H1 (cell line): ENCODE measurements around the gene TUNAR. TPM values are rescaled to one million over a fixed set of nuclear protein-coding genes. Genes with fewer than 3 reads are reported as not detected.

ENCODE experiments used
- CTCF ChIA-PET: fragments of 300-600 bp; sonication (Branson Sonifier 250); formaldehyde crosslinking; loops from one replicate; lab custom pipeline; 2021; ENCODE audit not compliant: partially characterized antibody; lab: Charles Lee
- POLR2A ChIA-PET: fragments of 300-600 bp; sonication (Branson Sonifier 250); formaldehyde crosslinking; loops from one replicate; lab custom pipeline; 2021; ENCODE audit warnings: inconsistent platforms; ENCODE audit not compliant: partially characterized antibody; lab: Charles Lee
- DNase-seq, 2 experiments: peaks; one replicate each; pipeline versions ENCODE4 v3.0.0 to v3.0.0-alpha.2; 2010 to 2022; ENCODE audit warnings: low spot score in 2 of 2, low read depth in 1 of 2, mixed read lengths in 1 of 2
- FAIRE-seq: peaks from 2 replicates; lab custom pipeline; 2011; peaks lifted over from hg19 to GRCh38; lab: Jason Lieb, UNC
- H2AFZ ChIP-seq: 2 replicates; pipeline ENCODE4 v1.8.1; 2012; ENCODE audit warnings: low read length, inconsistent platforms
- H2AK5ac ChIP-seq: 2 replicates; pipeline ENCODE4 v1.6.1; 2013; ENCODE audit warnings: low read depth, low read length
- H2BK120ac ChIP-seq: replicated peaks from 2 replicates; pipeline ENCODE3; 2013; ENCODE audit warnings: low read depth, low read length, inconsistent platforms
- H2BK12ac ChIP-seq: 2 replicates; pipeline ENCODE4 v1.6.1; 2013; ENCODE audit warnings: low read depth, low read length
- H2BK15ac ChIP-seq: 2 replicates; pipeline ENCODE4 v1.6.1; 2013; ENCODE audit warnings: low read length
- H2BK20ac ChIP-seq: 2 replicates; pipeline ENCODE4 v1.6.1; 2013; ENCODE audit warnings: low read length
- H2BK5ac ChIP-seq: 2 replicates; pipeline ENCODE4 v1.6.1; 2013; ENCODE audit warnings: low read depth, low read length
- H3K14ac ChIP-seq: 2 replicates; pipeline ENCODE4 v1.6.1; 2013; ENCODE audit warnings: inconsistent platforms; ENCODE audit not compliant: insufficient read length
- H3K18ac ChIP-seq: 2 replicates; pipeline ENCODE4 v1.6.1; 2013; ENCODE audit warnings: low read length; ENCODE audit errors: extremely low read depth
- H3K23ac ChIP-seq: 2 replicates; pipeline ENCODE4 v1.6.1; 2013; ENCODE audit warnings: inconsistent platforms; ENCODE audit not compliant: insufficient read length
- H3K23me2 ChIP-seq: 2 replicates; pipeline ENCODE4 v1.6.1; 2013; ENCODE audit warnings: low read depth, low read length
- H3K27ac ChIP-seq: 2 replicates; pipeline ENCODE4 v1.6.1; 2011; ENCODE audit warnings: low read depth, low read length, inconsistent platforms
- H3K27me3 ChIP-seq, 4 experiments: replicated peaks in 1 of 4; 1 replicate in 1 of 4; 2 replicates in 3 of 4; pipeline versions ENCODE4 v1.6.1 to v1.8.1; 2011 to 2013; ENCODE audit warnings: low read length in 3 of 4, mild to moderate bottlenecking in 3 of 4, inconsistent platforms in 2 of 4, mixed read lengths in 2 of 4, moderate library complexity in 1 of 4; ENCODE audit not compliant: control insufficient read depth in 3 of 4, insufficient read depth in 3 of 4; ENCODE audit errors: extremely low read depth in 1 of 4
- H3K36me3 ChIP-seq, 4 experiments: 2 replicates each; pipeline versions ENCODE4 v1.6.1 to v1.8.1; 2011 to 2013; ENCODE audit warnings: mild to moderate bottlenecking in 4 of 4, low read length in 3 of 4, moderate library complexity in 2 of 4, control low read depth in 1 of 4, inconsistent platforms in 1 of 4; ENCODE audit not compliant: insufficient read depth in 4 of 4, control insufficient read depth in 2 of 4
- H3K4ac ChIP-seq: replicated peaks from 2 replicates; pipeline ENCODE3; 2013; ENCODE audit warnings: low read length, low read depth, mixed read lengths, inconsistent platforms; ENCODE audit not compliant: insufficient read length
- H3K4me1 ChIP-seq, 4 experiments: replicated peaks in 1 of 4; 1 replicate in 1 of 4; 2 replicates in 3 of 4; pipeline versions ENCODE4 v1.6.1 to v1.8.1; 2011 to 2013; ENCODE audit warnings: low read length in 3 of 4, inconsistent platforms in 2 of 4, mixed read lengths in 1 of 4; ENCODE audit not compliant: insufficient read depth in 4 of 4, control insufficient read depth in 3 of 4
- H3K4me2 ChIP-seq, 2 experiments: 2 replicates each; pipeline versions ENCODE4 v1.6.1 to v1.8.1; 2011 to 2013; ENCODE audit warnings: low read depth in 2 of 2, low read length in 2 of 2, control low read depth in 1 of 2, inconsistent platforms in 1 of 2, mild to moderate bottlenecking in 1 of 2; ENCODE audit not compliant: insufficient read depth in 1 of 2
- H3K4me3 ChIP-seq, 4 experiments: fragments of 200-600, 300-600 bp in 1 of 4; sonication (generic), shearing (Covaris generic), sonication (Bioruptor Twin) in 1 of 4; 2 replicates each; pipeline versions ENCODE4 v1.5.1 to v1.8.1; 2011 to 2016; ENCODE audit warnings: low read length in 4 of 4, low read depth in 3 of 4, control low read depth in 2 of 4, inconsistent platforms in 2 of 4, mild to moderate bottlenecking in 2 of 4, mixed read lengths in 1 of 4, moderate library complexity in 1 of 4; ENCODE audit not compliant: insufficient read depth in 2 of 4; ENCODE audit errors: extremely low read depth in 1 of 4
- H3K56ac ChIP-seq: replicated peaks from 2 replicates; pipeline ENCODE3; 2013; ENCODE audit warnings: low read depth, mild to moderate bottlenecking, mixed read lengths, low read length, inconsistent platforms; ENCODE audit not compliant: insufficient read length
- H3K79me1 ChIP-seq: 2 replicates; pipeline ENCODE4 v1.6.1; 2013; ENCODE audit warnings: low read depth, low read length, control low read depth
- H3K79me2 ChIP-seq, 2 experiments: 2 replicates each; pipeline versions ENCODE4 v1.6.1 to v1.8.1; 2012 to 2013; ENCODE audit warnings: low read length in 2 of 2, mild to moderate bottlenecking in 2 of 2, inconsistent platforms in 1 of 2; ENCODE audit not compliant: insufficient read depth in 2 of 2, control insufficient read depth in 1 of 2
- H3K9ac ChIP-seq, 4 experiments: replicated peaks in 1 of 4; 1 replicate in 1 of 4; 2 replicates in 3 of 4; pipeline versions ENCODE4 v1.6.1 to v1.8.1; 2011 to 2013; ENCODE audit warnings: low read depth in 3 of 4, low read length in 3 of 4, control low read depth in 2 of 4, mild to moderate bottlenecking in 2 of 4, moderate library complexity in 2 of 4, inconsistent platforms in 1 of 4; ENCODE audit errors: extremely low read depth in 1 of 4
- H3K9me3 ChIP-seq, 2 experiments: 2 replicates each; pipeline versions ENCODE4 v1.6.1 to v1.8.1; 2012 to 2013; ENCODE audit warnings: mild to moderate bottlenecking in 2 of 2, moderate library complexity in 2 of 2, control low read depth in 1 of 2, inconsistent platforms in 1 of 2, low read depth in 1 of 2, low read length in 1 of 2, mixed read lengths in 1 of 2; ENCODE audit not compliant: insufficient read depth in 2 of 2
- H4K20me1 ChIP-seq, 2 experiments: replicated peaks in 1 of 2; 2 replicates each; pipeline versions ENCODE3 to v1.8.1; 2011 to 2013; ENCODE audit warnings: inconsistent platforms in 2 of 2, low read length in 2 of 2, mild to moderate bottlenecking in 1 of 2; ENCODE audit not compliant: insufficient read depth in 2 of 2, control insufficient read depth in 1 of 2
- H4K5ac ChIP-seq: 2 replicates; pipeline ENCODE4 v1.6.1; 2013; ENCODE audit warnings: low read length, low read depth, mixed read lengths, inconsistent platforms; ENCODE audit not compliant: insufficient read length
- H4K8ac ChIP-seq: 2 replicates; pipeline ENCODE4 v1.8.0; 2013; ENCODE audit warnings: mild to moderate bottlenecking, moderate library complexity, low read length, inconsistent platforms; ENCODE audit not compliant: insufficient read depth; ENCODE audit errors: extremely low read depth
- H4K91ac ChIP-seq: replicated peaks from 2 replicates; pipeline ENCODE3; 2013; ENCODE audit warnings: low read length, mixed read lengths, inconsistent platforms; ENCODE audit not compliant: insufficient read length
- GTF2F1 ChIP-seq: IDR thresholded peaks from 2 replicates; pipeline ENCODE4 v1.6.1; 2012; ENCODE audit warnings: low read depth, low read length, improper control_type of control experiment, borderline replicate concordance
- KDM5A ChIP-seq: fragments of 200-600 bp; IDR thresholded peaks from 2 replicates; pipeline ENCODE4 v1.7.1; 2012; ENCODE audit warnings: mild to moderate bottlenecking, low read length, inconsistent platforms, mixed read lengths
- SIX5 ChIP-seq: IDR thresholded peaks from 2 replicates; pipeline ENCODE4 v1.6.1; 2011; ENCODE audit warnings: mild to moderate bottlenecking, low read depth, low read length
- TAF1 ChIP-seq: IDR thresholded peaks from 2 replicates; pipeline ENCODE4 v1.6.1; 2011; ENCODE audit warnings: mild to moderate bottlenecking, low read depth, low read length
- TCF12 ChIP-seq: IDR thresholded peaks from 2 replicates; pipeline ENCODE4 v1.6.1; 2011; ENCODE audit warnings: low read depth, mild to moderate bottlenecking, low read length
- WGBS, 2 experiments: shearing (Covaris generic) in 1 of 2; methylation state at CpG; one replicate each; pipeline versions ENCODE4 v1.1.6 to v1.1.7; 2013 to 2015; ENCODE audit warnings: low lambda C conversion rate in 2 of 2, mixed read lengths in 2 of 2, inconsistent platforms in 1 of 2, low coverage in 1 of 2, missing lambda C conversion rate in 1 of 2; ENCODE audit not compliant: insufficient replicate concordance in 2 of 2, insufficient coverage in 1 of 2, insufficient read length in 1 of 2; ENCODE audit errors: extremely low coverage in 1 of 2, missing lambda C conversion rate in 1 of 2; 5-methylcytosine and 5-hydroxymethylcytosine counted together
- polyA plus RNA-seq, 7 experiments: library from polyadenylated mRNA; depleted of rRNA in 3 of 7; stranded (reverse) in 5 of 7; unstranded in 2 of 7; fragments of >200 nt in 5 of 7; fragments of 200-250 nt in 2 of 7; gene quantifications; 1 replicate in 5 of 7; 2 replicates in 1 of 7; 4 replicates in 1 of 7; pipeline versions ENCODE4 v1.2.1 to v1.2.3, GENCODE V29; 2011 to 2013; ENCODE audit warnings: missing spikeins in 2 of 7, mixed read lengths in 2 of 7
- total RNA-seq: library from RNA; stranded (reverse); fragmentation: NEBNext Ultra II Directional; extraction: Animal tissue kit (Norgen Biotek cat#: 25700); gene quantifications from 2 replicates; pipeline ENCODE4 v1.2.1, GENCODE V29; 2021
- TF ChIP-seq, protein P1 (sequence below): IDR thresholded peaks from 2 replicates; pipeline ENCODE4 v1.6.1; 2012; ENCODE audit warnings: inconsistent platforms
- TF ChIP-seq, protein P2 (sequence below): IDR thresholded peaks from 2 replicates; pipeline ENCODE4 v1.6.1; 2011; ENCODE audit warnings: low read length, improper control_type of control experiment

TUNAR gene
- total and polyA plus RNA-seq, 2 of the 8 experiments (the other 6 are each of a cell fraction or from before 2014, with no cell fraction given): 12.8 to 63.9 TPM

DNA sequence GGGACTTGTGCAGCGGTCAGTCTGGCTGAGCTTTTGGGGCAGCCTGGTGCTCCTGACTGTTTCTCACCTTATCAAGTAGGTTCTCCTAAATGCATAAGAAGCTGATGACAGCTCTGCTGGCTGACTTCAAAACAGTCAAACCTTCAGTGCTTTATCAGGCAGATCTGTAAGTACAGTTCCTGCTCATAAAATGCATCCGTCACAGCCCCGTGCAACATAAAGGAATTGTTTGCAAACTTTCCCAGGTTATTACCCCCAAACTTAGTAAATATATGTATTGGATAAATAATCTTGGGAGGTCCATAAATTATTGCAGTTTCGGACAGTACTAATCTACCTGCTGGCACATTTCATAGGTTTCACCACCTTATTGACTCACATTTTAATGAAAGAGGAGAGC, 10.7 kb downstream of the TUNAR start:
- Histone ChIP-seq H3K14ac (no peak overlapping the region), H2BK12ac (no peak overlapping the region), H2BK20ac (no peak overlapping the region), H4K5ac (no peak overlapping the region), H3K4ac (no peak overlapping the region), H4K8ac (no peak overlapping the region), H2AFZ (no peak overlapping the region), H3K18ac (no peak overlapping the region), H3K9ac (no peak overlapping the region), H2BK15ac (no peak overlapping the region), H3K56ac (no peak overlapping the region), H3K23me2 (no peaks in the 10 kb centered on the region), H3K79me1 (peaks cover 29% of the 10 kb centered on the region), H3K27ac (no peak overlapping the region), H3K4me2 (no peak overlapping the region), H2BK120ac (no peak overlapping the region), H4K20me1 (peaks cover 0 to 1% of the 10 kb centered on the region in 2 experiments), H3K4me1 (peaks cover under 1 to 15% (median 5%) of the 10 kb centered on the region in 4 experiments; a peak in 4 of 7 replicates), H3K4me3 (no peak overlapping the region), H3K9me3 (no peaks in the 10 kb centered on the region), H3K79me2 (peaks cover 8 to 73% of the 10 kb centered on the region in 2 experiments), H3K23ac (no peak overlapping the region), H2BK5ac (no peak overlapping the region), H3K27me3 (no peaks in the 10 kb centered on the region), H2AK5ac (no peak overlapping the region; the same call in 1 of the 2 replicates), H4K91ac (no peak overlapping the region), H3K36me3 (peaks cover 0 to 34% (median under 1%) of the 10 kb centered on the region in 4 experiments; a peak in 2 of 8 replicates)
- no peak for DNase-seq
- ChIA-PET POLR2A (interaction anchor here (0.9 to 1.1 kb wide), 2 partner anchors 11 to 18 kb away, joined by 3 to 4 read pairs; partner anchors contain the start of gene TUNAR), CTCF (interaction anchor here (1.1 to 1.9 kb wide), 4 partner anchors 7 to 107 kb away, joined by 4 to 9 read pairs (median 4); no protein-coding TSS in a partner anchor)
- no peak for FAIRE-seq
- no peak for TF ChIP-seq GTF2F1
- TF ChIP-seq, protein P1, sequence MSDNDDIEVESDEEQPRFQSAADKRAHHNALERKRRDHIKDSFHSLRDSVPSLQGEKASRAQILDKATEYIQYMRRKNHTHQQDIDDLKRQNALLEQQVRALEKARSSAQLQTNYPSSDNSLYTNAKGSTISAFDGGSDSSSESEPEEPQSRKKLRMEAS: no peak
- TF ChIP-seq TAF1: no peak
- no peak for TF ChIP-seq TCF12
- TF ChIP-seq KDM5A: no peak
- TF ChIP-seq SIX5: no peak
- TF ChIP-seq, protein P2, sequence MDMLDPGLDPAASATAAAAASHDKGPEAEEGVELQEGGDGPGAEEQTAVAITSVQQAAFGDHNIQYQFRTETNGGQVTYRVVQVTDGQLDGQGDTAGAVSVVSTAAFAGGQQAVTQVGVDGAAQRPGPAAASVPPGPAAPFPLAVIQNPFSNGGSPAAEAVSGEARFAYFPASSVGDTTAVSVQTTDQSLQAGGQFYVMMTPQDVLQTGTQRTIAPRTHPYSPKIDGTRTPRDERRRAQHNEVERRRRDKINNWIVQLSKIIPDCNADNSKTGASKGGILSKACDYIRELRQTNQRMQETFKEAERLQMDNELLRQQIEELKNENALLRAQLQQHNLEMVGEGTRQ: no peak
- 92% methylated on average over 4 of the region's 4 CpGs; no CpG with 5 or more reads in 1 of the 2 experiments for WGBS, 2 experiments
